ENCODE data around the gene GMPR2.

- no peak for TF ChIP-seq POLR2A (IDR thresholded peaks at IDR 0.05; ENCODE audit: extremely low read depth, insufficient read length)
- TF ChIP-seq MAX (IDR thresholded peaks at IDR 0.05; ENCODE audit: low read depth, low read length): no peak
- TF ChIP-seq, protein P1, sequence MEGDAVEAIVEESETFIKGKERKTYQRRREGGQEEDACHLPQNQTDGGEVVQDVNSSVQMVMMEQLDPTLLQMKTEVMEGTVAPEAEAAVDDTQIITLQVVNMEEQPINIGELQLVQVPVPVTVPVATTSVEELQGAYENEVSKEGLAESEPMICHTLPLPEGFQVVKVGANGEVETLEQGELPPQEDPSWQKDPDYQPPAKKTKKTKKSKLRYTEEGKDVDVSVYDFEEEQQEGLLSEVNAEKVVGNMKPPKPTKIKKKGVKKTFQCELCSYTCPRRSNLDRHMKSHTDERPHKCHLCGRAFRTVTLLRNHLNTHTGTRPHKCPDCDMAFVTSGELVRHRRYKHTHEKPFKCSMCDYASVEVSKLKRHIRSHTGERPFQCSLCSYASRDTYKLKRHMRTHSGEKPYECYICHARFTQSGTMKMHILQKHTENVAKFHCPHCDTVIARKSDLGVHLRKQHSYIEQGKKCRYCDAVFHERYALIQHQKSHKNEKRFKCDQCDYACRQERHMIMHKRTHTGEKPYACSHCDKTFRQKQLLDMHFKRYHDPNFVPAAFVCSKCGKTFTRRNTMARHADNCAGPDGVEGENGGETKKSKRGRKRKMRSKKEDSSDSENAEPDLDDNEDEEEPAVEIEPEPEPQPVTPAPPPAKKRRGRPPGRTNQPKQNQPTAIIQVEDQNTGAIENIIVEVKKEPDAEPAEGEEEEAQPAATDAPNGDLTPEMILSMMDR (IDR thresholded peaks at IDR 0.05; ENCODE audit: low read depth, low read length): no peak
Measured at GRCh38 chr14:24280797-24281460, 48.2 kb downstream of the GMPR2 start.
